ENCODE measurements around the gene BABAM2.

GRCh38 chr2:27935026-27935425 lies 44.5 kb downstream of the BABAM2 start:
- TF ChIP-seq, protein P1, sequence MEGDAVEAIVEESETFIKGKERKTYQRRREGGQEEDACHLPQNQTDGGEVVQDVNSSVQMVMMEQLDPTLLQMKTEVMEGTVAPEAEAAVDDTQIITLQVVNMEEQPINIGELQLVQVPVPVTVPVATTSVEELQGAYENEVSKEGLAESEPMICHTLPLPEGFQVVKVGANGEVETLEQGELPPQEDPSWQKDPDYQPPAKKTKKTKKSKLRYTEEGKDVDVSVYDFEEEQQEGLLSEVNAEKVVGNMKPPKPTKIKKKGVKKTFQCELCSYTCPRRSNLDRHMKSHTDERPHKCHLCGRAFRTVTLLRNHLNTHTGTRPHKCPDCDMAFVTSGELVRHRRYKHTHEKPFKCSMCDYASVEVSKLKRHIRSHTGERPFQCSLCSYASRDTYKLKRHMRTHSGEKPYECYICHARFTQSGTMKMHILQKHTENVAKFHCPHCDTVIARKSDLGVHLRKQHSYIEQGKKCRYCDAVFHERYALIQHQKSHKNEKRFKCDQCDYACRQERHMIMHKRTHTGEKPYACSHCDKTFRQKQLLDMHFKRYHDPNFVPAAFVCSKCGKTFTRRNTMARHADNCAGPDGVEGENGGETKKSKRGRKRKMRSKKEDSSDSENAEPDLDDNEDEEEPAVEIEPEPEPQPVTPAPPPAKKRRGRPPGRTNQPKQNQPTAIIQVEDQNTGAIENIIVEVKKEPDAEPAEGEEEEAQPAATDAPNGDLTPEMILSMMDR (IDR thresholded peaks at IDR 0.05; ENCODE audit: insufficient read depth, low read depth, low read length) = no peak
- no peak for TF ChIP-seq EZH2 (IDR thresholded peaks at IDR 0.05; ENCODE audit: insufficient read depth, low read length)
